Transverse colon (tissue), 4 donors: ENCODE results near the gene TLE5.

ENCODE experiments used
- POLR2AphosphoS5 ChIP-seq, 3 donors: sonication (generic); formaldehyde crosslinking; IDR thresholded peaks; one replicate each; pipeline ENCODE4 v1.6.1; 2016; ENCODE audit warnings: antibody characterized with exemption in 3 of 3
- TF ChIP-seq, protein P1 (sequence below), 5 experiments: fragments of 200-600 bp in 3 of 5; fragments of 450-650 bp in 2 of 5; sonication (generic) in 3 of 5; IDR thresholded peaks; 1 replicate in 2 of 5; 2 replicates in 3 of 5; pipeline ENCODE4 v1.5.1; 2016 to 2017; ENCODE audit warnings: antibody characterized with exemption in 5 of 5, inconsistent platforms in 3 of 5, mild to moderate bottlenecking in 2 of 5, moderate library complexity in 1 of 5

DNA sequence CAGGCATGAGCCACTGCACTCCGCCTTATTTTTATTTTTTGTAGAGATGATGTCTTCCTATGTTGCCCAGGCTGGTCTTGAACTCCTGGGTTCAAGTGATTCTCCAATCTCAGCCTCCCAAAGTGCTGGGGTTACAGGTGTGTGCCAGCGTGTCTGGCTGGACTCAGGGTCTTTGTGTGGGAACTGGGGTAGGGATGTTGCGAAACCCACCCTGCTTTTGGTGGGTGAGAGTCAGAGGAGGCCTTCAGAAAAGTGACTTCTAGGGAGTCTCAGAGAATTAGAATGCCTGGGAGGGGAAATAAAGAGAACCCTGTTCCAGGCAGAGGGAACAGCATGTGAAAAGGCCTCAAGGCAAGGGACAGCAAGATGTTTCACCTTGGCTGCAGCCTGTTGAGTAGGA lies 13.2 kb downstream of the TLE5 start:
- no peak for TF ChIP-seq POLR2AphosphoS5 (IDR thresholded peaks at IDR 0.05)
- TF ChIP-seq, protein P1, sequence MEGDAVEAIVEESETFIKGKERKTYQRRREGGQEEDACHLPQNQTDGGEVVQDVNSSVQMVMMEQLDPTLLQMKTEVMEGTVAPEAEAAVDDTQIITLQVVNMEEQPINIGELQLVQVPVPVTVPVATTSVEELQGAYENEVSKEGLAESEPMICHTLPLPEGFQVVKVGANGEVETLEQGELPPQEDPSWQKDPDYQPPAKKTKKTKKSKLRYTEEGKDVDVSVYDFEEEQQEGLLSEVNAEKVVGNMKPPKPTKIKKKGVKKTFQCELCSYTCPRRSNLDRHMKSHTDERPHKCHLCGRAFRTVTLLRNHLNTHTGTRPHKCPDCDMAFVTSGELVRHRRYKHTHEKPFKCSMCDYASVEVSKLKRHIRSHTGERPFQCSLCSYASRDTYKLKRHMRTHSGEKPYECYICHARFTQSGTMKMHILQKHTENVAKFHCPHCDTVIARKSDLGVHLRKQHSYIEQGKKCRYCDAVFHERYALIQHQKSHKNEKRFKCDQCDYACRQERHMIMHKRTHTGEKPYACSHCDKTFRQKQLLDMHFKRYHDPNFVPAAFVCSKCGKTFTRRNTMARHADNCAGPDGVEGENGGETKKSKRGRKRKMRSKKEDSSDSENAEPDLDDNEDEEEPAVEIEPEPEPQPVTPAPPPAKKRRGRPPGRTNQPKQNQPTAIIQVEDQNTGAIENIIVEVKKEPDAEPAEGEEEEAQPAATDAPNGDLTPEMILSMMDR (IDR thresholded peaks at IDR 0.05), result no peak
